Neural progenitor cell (in vitro differentiated cells): ENCODE results near the gene JDP2. TPM values are rescaled to one million over a fixed set of nuclear protein-coding genes. Genes with fewer than 3 reads are reported as not detected.

Source experiments
- DNase-seq: peaks from one replicate; pipeline ENCODE4 v3.0.0-alpha.2; 2016; ENCODE audit warnings: low spot score
- H2AFZ ChIP-seq: fragments of 200-600 bp; sonication (generic); replicated peaks from 2 replicates; pipeline ENCODE4 v1.6.1; 2016; ENCODE audit warnings: antibody characterized with exemption
- H3F3A ChIP-seq: fragments of 200-600 bp; sonication (generic); 2 replicates; pipeline ENCODE4 v1.6.1; 2016; ENCODE audit warnings: antibody characterized with exemption, low read depth
- H3K27ac ChIP-seq: fragments of 200-600 bp; sonication (generic); 2 replicates; pipeline ENCODE4 v1.5.1; 2016; ENCODE audit warnings: mild to moderate bottlenecking
- H3K27me3 ChIP-seq: fragments of 200-600 bp; sonication (generic); 2 replicates; pipeline ENCODE4 v1.6.1; 2016; ENCODE audit warnings: mild to moderate bottlenecking, moderate library complexity
- H3K36me3 ChIP-seq: fragments of 200-600 bp; sonication (generic); 2 replicates; pipeline ENCODE4 v1.5.1; 2016
- H3K4me1 ChIP-seq: fragments of 200-600 bp; sonication (generic); 2 replicates; pipeline ENCODE4 v1.6.1; 2016; ENCODE audit warnings: mixed run types
- H3K4me2 ChIP-seq: fragments of 200-600 bp; sonication (generic); 2 replicates; pipeline ENCODE4 v1.6.1; 2016
- H3K4me3 ChIP-seq: fragments of 200-600 bp; sonication (generic); 2 replicates; pipeline ENCODE4 v1.5.1; 2016
- H3K79me2 ChIP-seq: fragments of 200-600 bp; sonication (generic); 2 replicates; pipeline ENCODE4 v1.6.1; 2016; ENCODE audit warnings: low read depth
- H3K9ac ChIP-seq: fragments of 200-600 bp; sonication (generic); 2 replicates; pipeline ENCODE4 v1.6.1; 2016
- H3K9me3 ChIP-seq: fragments of 200-600 bp; sonication (generic); 2 replicates; pipeline ENCODE4 v1.5.1; 2016; ENCODE audit warnings: low read depth
- H4K20me1 ChIP-seq: fragments of 200-600 bp; sonication (generic); 2 replicates; pipeline ENCODE4 v1.6.1; 2016; ENCODE audit warnings: low read depth
- H3K27ac Mint-ChIP-seq: 3 replicates; pipeline ENCODE4 v1.8.0; 2021; ENCODE audit warnings: mixed read lengths
- H3K27me3 Mint-ChIP-seq: 2 replicates; pipeline ENCODE4 v1.8.0; 2022; ENCODE audit warnings: low read depth, mild to moderate bottlenecking, inconsistent platforms, moderate library complexity, mixed read lengths; ENCODE audit not compliant: insufficient read depth
- H3K36me3 Mint-ChIP-seq: 3 replicates; pipeline ENCODE4 v1.8.0; 2021; ENCODE audit warnings: mixed read lengths
- H3K4me1 Mint-ChIP-seq: 3 replicates; pipeline ENCODE4 v1.8.0; 2021; ENCODE audit warnings: mixed read lengths
- H3K4me3 Mint-ChIP-seq: 3 replicates; pipeline ENCODE4 v1.8.0; 2021; ENCODE audit warnings: mild to moderate bottlenecking, moderate library complexity, mixed read lengths
- H3K9me3 Mint-ChIP-seq: 3 replicates; pipeline ENCODE4 v1.8.0; 2020; ENCODE audit warnings: mixed read lengths
- EZH2 ChIP-seq: fragments of 200-600 bp; sonication (generic); IDR thresholded peaks from 2 replicates; pipeline ENCODE4 v1.6.1; 2017; ENCODE audit warnings: antibody characterized with exemption, mild to moderate bottlenecking, moderate library complexity
- EZH2phosphoT487 ChIP-seq: fragments of 200-600 bp; sonication (generic); IDR thresholded peaks from 2 replicates; pipeline ENCODE4 v1.6.1; 2017; ENCODE audit warnings: antibody characterized with exemption
- total RNA-seq: library from RNA; depleted of rRNA; stranded (reverse); fragments of >200 nt; gene quantifications from 2 replicates; pipeline ENCODE4 v1.2.3, GENCODE V29; 2015; ENCODE audit warnings: low replicate concordance
- TF ChIP-seq, protein P1 (sequence below): fragments of 200-600 bp; sonication (generic); IDR thresholded peaks from 2 replicates; pipeline ENCODE4 v1.5.1; 2017; ENCODE audit warnings: antibody characterized with exemption, mild to moderate bottlenecking

The JDP2 gene
- total RNA-seq, 1 donor from 2014 or later, result 2.5 TPM

DNA sequence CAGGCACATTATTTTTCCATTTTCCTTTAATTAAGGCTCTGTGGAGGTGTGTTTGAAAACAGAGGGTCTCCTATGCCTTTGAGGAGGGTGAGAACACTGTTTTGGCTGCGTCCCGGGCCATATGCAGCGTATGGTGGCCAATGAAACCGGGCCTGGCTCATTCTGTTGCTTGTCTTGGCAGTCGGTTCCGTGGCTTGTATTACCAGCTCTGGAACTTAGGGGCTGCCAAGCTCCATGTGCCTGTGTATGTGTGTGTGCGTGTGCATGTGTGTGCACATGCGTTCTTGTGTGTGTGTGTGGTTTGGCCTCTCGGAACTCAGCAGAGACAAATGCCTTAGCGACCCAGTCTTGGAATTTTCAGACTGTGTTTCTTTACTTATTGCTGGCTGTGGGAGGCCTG, 2.7 kb downstream of the JDP2 start:
- H3K9me3 ChIP-seq, result no peaks in the 10 kb centered on the region
- Mint-ChIP-seq H3K4me1 (peaks cover 18% of the 10 kb centered on the region), H3K27ac (no peak overlapping the region), H3K9me3 (no peaks in the 10 kb centered on the region), H3K36me3 (no peaks in the 10 kb centered on the region), H3K27me3 (peaks cover 22% of the 10 kb centered on the region), H3K4me3 (no peak overlapping the region)
- no peak overlapping the region for H3K4me3 ChIP-seq
- H3F3A ChIP-seq, result no peaks in the 10 kb centered on the region
- H3K9ac ChIP-seq, result no peak overlapping the region
- H3K27ac ChIP-seq, result no peak overlapping the region
- H4K20me1 ChIP-seq, result no peaks in the 10 kb centered on the region
- peaks cover 41% of the 10 kb centered on the region for H3K27me3 ChIP-seq
- TF ChIP-seq EZH2phosphoT487 (no peak), EZH2 (no peak)
- H3K4me2 ChIP-seq, result no peak overlapping the region
- no peaks in the 10 kb centered on the region for H3K79me2 ChIP-seq
- H3K36me3 ChIP-seq, result no peaks in the 10 kb centered on the region
- H2AFZ ChIP-seq, result no peak overlapping the region
- no peak for DNase-seq
- no peaks in the 10 kb centered on the region for H3K4me1 ChIP-seq

GRCh38 chr14:75430976-75431375, 3.2 kb downstream of the JDP2 start:
- no peak for DNase-seq
- H3K9ac ChIP-seq, result no peak overlapping the region
- H3K4me3 Mint-ChIP-seq, result no peak overlapping the region
- H2AFZ ChIP-seq, result no peak overlapping the region
- TF ChIP-seq, protein P1, sequence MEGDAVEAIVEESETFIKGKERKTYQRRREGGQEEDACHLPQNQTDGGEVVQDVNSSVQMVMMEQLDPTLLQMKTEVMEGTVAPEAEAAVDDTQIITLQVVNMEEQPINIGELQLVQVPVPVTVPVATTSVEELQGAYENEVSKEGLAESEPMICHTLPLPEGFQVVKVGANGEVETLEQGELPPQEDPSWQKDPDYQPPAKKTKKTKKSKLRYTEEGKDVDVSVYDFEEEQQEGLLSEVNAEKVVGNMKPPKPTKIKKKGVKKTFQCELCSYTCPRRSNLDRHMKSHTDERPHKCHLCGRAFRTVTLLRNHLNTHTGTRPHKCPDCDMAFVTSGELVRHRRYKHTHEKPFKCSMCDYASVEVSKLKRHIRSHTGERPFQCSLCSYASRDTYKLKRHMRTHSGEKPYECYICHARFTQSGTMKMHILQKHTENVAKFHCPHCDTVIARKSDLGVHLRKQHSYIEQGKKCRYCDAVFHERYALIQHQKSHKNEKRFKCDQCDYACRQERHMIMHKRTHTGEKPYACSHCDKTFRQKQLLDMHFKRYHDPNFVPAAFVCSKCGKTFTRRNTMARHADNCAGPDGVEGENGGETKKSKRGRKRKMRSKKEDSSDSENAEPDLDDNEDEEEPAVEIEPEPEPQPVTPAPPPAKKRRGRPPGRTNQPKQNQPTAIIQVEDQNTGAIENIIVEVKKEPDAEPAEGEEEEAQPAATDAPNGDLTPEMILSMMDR, result no peak
- no peak for TF ChIP-seq EZH2
- no peak for TF ChIP-seq EZH2phosphoT487
- no peaks in the 10 kb centered on the region for H3K36me3 Mint-ChIP-seq
- H3K4me3 ChIP-seq, result no peak overlapping the region
- H3K27ac ChIP-seq, result no peak overlapping the region
- H4K20me1 ChIP-seq, result no peaks in the 10 kb centered on the region
- no peaks in the 10 kb centered on the region for H3K36me3 ChIP-seq
- peaks cover 15% of the 10 kb centered on the region for H3K4me1 Mint-ChIP-seq
- H3F3A ChIP-seq, result no peaks in the 10 kb centered on the region
- H3K4me2 ChIP-seq, result no peak overlapping the region
- H3K27ac Mint-ChIP-seq, result no peak overlapping the region
- H3K9me3 ChIP-seq, result no peaks in the 10 kb centered on the region
- H3K27me3 ChIP-seq, result peaks cover 36% of the 10 kb centered on the region
- H3K79me2 ChIP-seq, result no peaks in the 10 kb centered on the region
- peaks cover 22% of the 10 kb centered on the region for H3K27me3 Mint-ChIP-seq
- H3K4me1 ChIP-seq, result no peaks in the 10 kb centered on the region
- no peaks in the 10 kb centered on the region for H3K9me3 Mint-ChIP-seq

- Mint-ChIP-seq H3K27ac (no peak overlapping the region), H3K4me3 (no peak overlapping the region), H3K36me3 (no peaks in the 10 kb centered on the region), H3K9me3 (no peaks in the 10 kb centered on the region), H3K27me3 (peaks cover 20% of the 10 kb centered on the region), H3K4me1 (peaks cover 9% of the 10 kb centered on the region)
- Histone ChIP-seq H3K4me1 (no peaks in the 10 kb centered on the region), H2AFZ (no peak overlapping the region), H3K36me3 (no peaks in the 10 kb centered on the region), H3K79me2 (no peaks in the 10 kb centered on the region), H3F3A (no peaks in the 10 kb centered on the region), H3K4me2 (no peak overlapping the region), H3K27ac (no peak overlapping the region), H4K20me1 (no peaks in the 10 kb centered on the region), H3K27me3 (peaks cover 28% of the 10 kb centered on the region), H3K4me3 (no peak overlapping the region), H3K9ac (no peak overlapping the region), H3K9me3 (no peaks in the 10 kb centered on the region)
- no peak for DNase-seq
- TF ChIP-seq EZH2 (no peak), EZH2phosphoT487 (no peak)
- TF ChIP-seq, protein P1, result no peak
These were observed 4.0 kb downstream of the JDP2 start for GRCh38 chr14:75431827-75432226.

GRCh38 chr14:75432411-75432810, 4.6 kb downstream of the JDP2 start:
- Histone ChIP-seq H3K27me3 (peaks cover 22% of the 10 kb centered on the region), H3K4me1 (no peaks in the 10 kb centered on the region), H3F3A (no peaks in the 10 kb centered on the region), H3K79me2 (no peaks in the 10 kb centered on the region), H3K4me3 (no peak overlapping the region), H3K27ac (no peak overlapping the region), H2AFZ (no peak overlapping the region), H3K9ac (no peak overlapping the region), H4K20me1 (no peaks in the 10 kb centered on the region), H3K36me3 (no peaks in the 10 kb centered on the region), H3K9me3 (no peaks in the 10 kb centered on the region), H3K4me2 (no peak overlapping the region)
- H3K4me1 Mint-ChIP-seq, result peaks cover 9% of the 10 kb centered on the region
- no peak overlapping the region for H3K27ac Mint-ChIP-seq
- peaks cover 15% of the 10 kb centered on the region for H3K27me3 Mint-ChIP-seq
- no peak overlapping the region for H3K4me3 Mint-ChIP-seq
- no peak for DNase-seq
- TF ChIP-seq EZH2phosphoT487 (no peak), EZH2 (no peak)
- TF ChIP-seq, protein P1, result no peak
- H3K36me3 Mint-ChIP-seq, result no peaks in the 10 kb centered on the region
- no peaks in the 10 kb centered on the region for H3K9me3 Mint-ChIP-seq
